Mammary epithelial cell (primary cell): ENCODE data around the gene TNFAIP8L3.

Experiments
- EZH2 ChIP-seq: IDR thresholded peaks from 2 replicates; pipeline ENCODE4 v1.6.1; 2012; ENCODE audit warnings: low read length, inconsistent platforms, borderline replicate concordance
- TF ChIP-seq, protein P1 (sequence below), 2 donors: IDR thresholded peaks in 1 of 2; conservative IDR thresholded peaks in 1 of 2; 2 replicates each; pipeline ENCODE4 v1.5.1; 2011 to 2012; ENCODE audit warnings: inconsistent platforms in 2 of 2, low read length in 2 of 2, mild to moderate bottlenecking in 2 of 2, control low read depth in 1 of 2, low read depth in 1 of 2; ENCODE audit not compliant: insufficient read depth in 1 of 2; ENCODE audit errors: extremely low read depth in 1 of 2

DNA sequence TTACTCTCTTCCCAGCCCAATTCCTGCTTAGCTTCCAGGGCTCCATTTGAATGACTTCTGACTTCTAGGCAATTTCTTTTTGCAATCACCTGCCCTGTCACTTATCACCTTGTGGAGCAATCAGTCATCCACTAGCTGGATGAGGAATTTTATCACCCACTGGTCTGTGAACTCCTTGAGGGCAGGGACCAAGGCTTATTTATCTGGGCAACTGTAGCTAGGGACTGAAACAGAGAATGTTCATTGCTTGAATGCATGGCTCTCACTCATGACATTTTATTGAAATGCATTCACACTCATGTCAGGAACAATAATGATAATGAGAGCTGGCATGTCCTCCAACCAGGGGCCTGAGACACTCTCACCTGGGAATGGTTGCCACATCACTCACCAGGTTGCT, 15.5 kb downstream of the TNFAIP8L3 start:
- TF ChIP-seq, protein P1, sequence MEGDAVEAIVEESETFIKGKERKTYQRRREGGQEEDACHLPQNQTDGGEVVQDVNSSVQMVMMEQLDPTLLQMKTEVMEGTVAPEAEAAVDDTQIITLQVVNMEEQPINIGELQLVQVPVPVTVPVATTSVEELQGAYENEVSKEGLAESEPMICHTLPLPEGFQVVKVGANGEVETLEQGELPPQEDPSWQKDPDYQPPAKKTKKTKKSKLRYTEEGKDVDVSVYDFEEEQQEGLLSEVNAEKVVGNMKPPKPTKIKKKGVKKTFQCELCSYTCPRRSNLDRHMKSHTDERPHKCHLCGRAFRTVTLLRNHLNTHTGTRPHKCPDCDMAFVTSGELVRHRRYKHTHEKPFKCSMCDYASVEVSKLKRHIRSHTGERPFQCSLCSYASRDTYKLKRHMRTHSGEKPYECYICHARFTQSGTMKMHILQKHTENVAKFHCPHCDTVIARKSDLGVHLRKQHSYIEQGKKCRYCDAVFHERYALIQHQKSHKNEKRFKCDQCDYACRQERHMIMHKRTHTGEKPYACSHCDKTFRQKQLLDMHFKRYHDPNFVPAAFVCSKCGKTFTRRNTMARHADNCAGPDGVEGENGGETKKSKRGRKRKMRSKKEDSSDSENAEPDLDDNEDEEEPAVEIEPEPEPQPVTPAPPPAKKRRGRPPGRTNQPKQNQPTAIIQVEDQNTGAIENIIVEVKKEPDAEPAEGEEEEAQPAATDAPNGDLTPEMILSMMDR (conservative IDR thresholded peaks at IDR 0.05 in 1 of 2, IDR thresholded peaks at IDR 0.05 in 1 of 2; ENCODE audit: extremely low read depth in 1 of 2, insufficient read depth in 1 of 2, low read depth in 1 of 2, low read length in 2 of 2) = no peak
- TF ChIP-seq EZH2 = no peak
